ENCODE measurements around the gene CHCHD4. TPM values are rescaled to one million over a fixed set of nuclear protein-coding genes. Genes with fewer than 3 reads are reported as not detected.

The CHCHD4 gene
- total RNA-seq, 1 donor from 2014 or later, result 9.8 TPM

DNA sequence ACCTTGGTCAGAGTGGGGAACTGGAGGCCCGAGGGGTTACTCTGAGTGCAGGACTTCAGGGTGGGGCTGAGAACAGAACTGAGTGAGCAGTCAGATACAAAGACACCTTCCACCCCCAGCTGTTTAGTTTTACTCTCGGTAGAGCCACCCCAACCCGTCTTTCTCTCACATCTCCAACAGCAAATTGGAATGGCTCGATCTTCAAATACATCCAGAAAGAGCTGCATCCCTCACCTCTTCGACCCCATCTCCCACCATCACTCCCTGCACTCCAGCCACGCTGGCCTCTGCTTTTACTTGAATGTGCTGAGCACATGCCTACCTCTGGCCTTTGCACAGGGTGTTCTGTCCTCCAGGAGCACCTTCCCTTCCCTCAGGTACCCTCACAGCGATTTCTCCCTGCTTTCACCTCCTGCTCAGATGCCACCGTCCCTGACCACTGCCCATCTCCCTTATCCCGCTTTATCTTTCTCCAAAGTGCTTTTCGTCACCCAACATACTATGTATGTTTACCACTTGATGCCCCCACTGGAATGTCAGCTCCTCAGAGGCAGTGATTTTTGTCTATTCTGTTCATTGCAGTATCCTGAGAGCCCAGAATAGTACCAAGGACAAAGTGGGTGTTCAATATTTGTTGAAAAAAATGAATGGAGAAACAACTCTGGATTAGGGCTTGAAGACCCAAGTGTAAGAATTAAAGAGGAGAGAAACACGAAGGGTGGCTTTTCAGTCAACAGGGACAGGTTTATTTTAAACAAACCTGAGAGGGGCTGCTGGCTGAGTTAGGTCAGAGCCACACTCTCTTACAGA, 4.4 kb downstream of the CHCHD4 start:
- no peak overlapping the region for H3K4me3 Mint-ChIP-seq
- DNase-seq (no peak), ATAC-seq (ENCODE audit: low read depth) (no peak)
- CTCF ChIA-PET, result no interaction called here
- H3K27me3 Mint-ChIP-seq, result no peaks in the 10 kb centered on the region
- intact Hi-C loops (cut with micrococcal nuclease), result loop anchor here (10.0 kb wide), 1 partner anchor 466 kb away; no protein-coding TSS in a partner anchor
- POLR2A ChIA-PET, result interaction anchor here (0.8 kb wide), 1 partner anchor 531 kb away, joined by 3 read pairs; the partner anchor contains the start of gene CCDC174
- peaks cover 19% of the 10 kb centered on the region for H3K4me1 Mint-ChIP-seq
- no peaks in the 10 kb centered on the region for H3K9me3 Mint-ChIP-seq
- H3K27ac Mint-ChIP-seq, result no peak overlapping the region
- TF ChIP-seq, protein P1, sequence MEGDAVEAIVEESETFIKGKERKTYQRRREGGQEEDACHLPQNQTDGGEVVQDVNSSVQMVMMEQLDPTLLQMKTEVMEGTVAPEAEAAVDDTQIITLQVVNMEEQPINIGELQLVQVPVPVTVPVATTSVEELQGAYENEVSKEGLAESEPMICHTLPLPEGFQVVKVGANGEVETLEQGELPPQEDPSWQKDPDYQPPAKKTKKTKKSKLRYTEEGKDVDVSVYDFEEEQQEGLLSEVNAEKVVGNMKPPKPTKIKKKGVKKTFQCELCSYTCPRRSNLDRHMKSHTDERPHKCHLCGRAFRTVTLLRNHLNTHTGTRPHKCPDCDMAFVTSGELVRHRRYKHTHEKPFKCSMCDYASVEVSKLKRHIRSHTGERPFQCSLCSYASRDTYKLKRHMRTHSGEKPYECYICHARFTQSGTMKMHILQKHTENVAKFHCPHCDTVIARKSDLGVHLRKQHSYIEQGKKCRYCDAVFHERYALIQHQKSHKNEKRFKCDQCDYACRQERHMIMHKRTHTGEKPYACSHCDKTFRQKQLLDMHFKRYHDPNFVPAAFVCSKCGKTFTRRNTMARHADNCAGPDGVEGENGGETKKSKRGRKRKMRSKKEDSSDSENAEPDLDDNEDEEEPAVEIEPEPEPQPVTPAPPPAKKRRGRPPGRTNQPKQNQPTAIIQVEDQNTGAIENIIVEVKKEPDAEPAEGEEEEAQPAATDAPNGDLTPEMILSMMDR (IDR thresholded peaks at IDR 0.05), result no peak
- peaks cover 45% of the 10 kb centered on the region for H3K36me3 Mint-ChIP-seq (ENCODE audit: low read depth)

DNA sequence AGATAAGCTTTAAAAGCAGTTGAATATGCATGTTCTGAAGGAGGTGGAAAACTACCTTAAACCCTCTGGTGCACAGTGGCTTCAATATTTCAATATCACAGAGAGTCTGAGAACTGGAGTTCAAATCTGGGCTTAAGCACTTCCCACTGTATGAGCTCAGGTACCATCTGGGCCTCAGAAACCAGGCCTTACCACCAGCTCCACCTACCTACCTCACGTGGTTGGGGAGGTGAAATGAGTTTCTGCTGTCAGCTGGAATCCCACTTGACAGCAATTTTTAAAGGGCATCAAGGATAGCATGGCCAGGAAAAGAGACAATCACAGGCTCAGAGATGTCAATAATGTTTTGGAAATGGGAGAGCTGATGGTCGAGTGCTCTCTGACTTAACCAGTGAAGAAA, 5.0 kb downstream of the CHCHD4 start:
- TF ChIP-seq, protein P1 (IDR thresholded peaks at IDR 0.05), result no peak
- DNase-seq, result no peak
- Mint-ChIP-seq H3K27me3 (no peaks in the 10 kb centered on the region), H3K9me3 (no peaks in the 10 kb centered on the region), H3K27ac (no peak overlapping the region), H3K4me1 (peaks cover 19% of the 10 kb centered on the region), H3K4me3 (no peak overlapping the region), H3K36me3 (ENCODE audit: low read depth) (peaks cover 51% of the 10 kb centered on the region)
- ChIA-PET CTCF (no interaction called here), POLR2A (no interaction called here)
- intact Hi-C loops (cut with micrococcal nuclease), result loop anchor here (10.0 kb wide), 1 partner anchor 465 kb away; no protein-coding TSS in a partner anchor
- no peak for ATAC-seq (ENCODE audit: low read depth)

DNA sequence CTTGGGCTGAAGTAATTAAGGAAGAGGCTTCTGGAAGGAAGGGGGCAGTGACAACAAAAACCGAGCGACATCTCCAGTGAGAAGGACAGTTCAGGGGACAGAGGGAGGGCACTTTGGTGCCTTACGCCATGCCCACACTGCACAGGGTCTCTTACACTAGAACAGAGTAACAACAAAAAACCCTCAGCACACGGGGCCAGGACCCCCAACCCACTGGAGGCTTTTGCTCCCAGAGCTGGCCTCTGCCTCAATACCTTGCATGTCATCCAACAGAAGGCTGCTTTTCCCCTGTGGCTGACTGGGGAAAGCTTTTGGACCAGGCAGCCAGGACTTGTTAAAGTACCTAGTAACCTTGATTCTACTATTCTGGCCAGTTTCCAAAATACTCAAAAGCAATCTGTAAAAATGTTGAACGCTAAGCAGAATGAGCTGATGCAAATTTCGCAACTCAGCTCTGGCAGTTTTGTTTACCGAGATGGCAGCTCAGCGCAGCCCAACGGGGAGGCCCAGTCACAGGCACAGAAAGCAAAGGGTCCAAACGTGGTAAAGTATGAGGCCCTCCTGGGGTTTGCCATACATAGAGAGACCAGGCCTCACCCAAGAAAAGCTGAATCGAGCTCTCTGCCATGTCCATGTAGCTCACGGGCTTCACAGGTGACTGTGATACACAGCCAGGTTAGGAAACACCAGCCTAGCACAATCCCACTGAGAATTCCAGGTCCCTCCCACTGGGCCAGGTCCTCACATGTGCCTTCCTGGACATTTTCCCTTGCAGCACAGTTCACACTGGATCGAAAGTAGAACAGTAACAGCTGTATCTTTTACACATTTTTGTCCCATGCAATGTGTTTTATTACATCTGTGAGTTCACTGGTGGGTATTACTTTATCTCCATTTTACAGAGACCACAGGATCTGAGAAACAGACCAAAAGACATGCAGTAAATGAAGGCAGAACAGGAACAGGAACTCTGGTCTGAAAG, 6.0 kb downstream of the CHCHD4 start:
- TF ChIP-seq, protein P1 (IDR thresholded peaks at IDR 0.05), result no peak
- Mint-ChIP-seq H3K9me3 (no peaks in the 10 kb centered on the region), H3K4me1 (peaks cover 15% of the 10 kb centered on the region), H3K4me3 (no peak overlapping the region), H3K27ac (no peak overlapping the region), H3K36me3 (ENCODE audit: low read depth) (peaks cover 58% of the 10 kb centered on the region), H3K27me3 (no peaks in the 10 kb centered on the region)
- ATAC-seq (ENCODE audit: low read depth), result no peak
- CTCF ChIA-PET, result no interaction called here
- intact Hi-C loops (cut with micrococcal nuclease), result no loop called here
- POLR2A ChIA-PET, result no interaction called here
- no peak for DNase-seq

DNA sequence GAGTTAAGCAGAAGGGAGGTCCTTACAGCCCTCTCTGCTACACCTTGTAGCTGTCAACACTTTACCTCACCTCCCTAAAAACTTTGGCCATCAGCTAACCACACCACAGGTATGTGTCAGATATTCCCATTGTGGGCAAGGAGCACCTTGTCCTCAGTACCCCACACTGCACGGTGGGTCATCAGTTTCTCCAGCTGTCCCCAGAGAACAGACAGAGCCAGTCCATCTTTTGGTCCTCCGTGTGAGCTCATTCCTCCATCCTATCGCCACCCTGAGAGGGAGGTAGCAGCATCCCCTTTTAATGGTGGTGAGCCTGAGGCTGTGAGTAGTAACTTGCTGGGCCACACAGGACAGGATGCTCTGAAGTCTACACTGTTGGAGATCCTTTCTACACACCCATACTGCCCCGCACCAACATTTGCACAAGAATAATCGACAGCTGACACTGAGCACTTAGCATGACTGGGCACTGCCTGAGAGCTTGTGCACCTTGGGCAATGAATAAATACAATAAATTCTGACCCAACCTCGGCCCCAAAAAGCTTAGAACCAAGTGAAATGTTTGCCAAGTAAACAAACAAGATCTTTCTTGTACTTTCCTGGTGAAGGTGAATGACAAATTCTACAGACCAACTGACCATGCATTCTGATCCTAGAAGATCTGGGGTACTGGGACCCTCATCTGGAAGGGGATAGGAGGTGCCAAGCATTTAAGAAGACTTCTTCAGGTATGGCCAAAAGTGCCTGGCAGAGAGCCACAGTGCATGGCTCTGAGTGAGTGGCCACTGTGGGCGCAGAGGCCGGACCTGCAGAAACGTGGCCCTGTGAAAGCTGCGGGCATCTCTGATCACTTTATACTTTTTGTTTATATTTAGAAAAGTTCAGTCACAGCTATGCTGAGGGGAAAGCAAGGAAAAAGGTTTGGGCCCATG, 6.9 kb downstream of the CHCHD4 start:
- Mint-ChIP-seq H3K27ac (no peak overlapping the region), H3K4me1 (peaks cover 6% of the 10 kb centered on the region), H3K27me3 (no peaks in the 10 kb centered on the region), H3K4me3 (no peak overlapping the region), H3K36me3 (ENCODE audit: low read depth) (peaks cover 66% of the 10 kb centered on the region), H3K9me3 (no peaks in the 10 kb centered on the region)
- POLR2A ChIA-PET, result no interaction called here
- CTCF ChIA-PET, result no interaction called here
- intact Hi-C loops (cut with micrococcal nuclease), result no loop called here
- TF ChIP-seq, protein P1 (IDR thresholded peaks at IDR 0.05), result no peak
- ATAC-seq (ENCODE audit: low read depth), result no peak
- DNase-seq, result no peak
